HG03457 (cell line): ENCODE data around the gene UNC93A.
"Not testable (repeated sequence)": the region's sequence is repeated elsewhere in the genome, so short reads cannot be mapped to it uniquely, and the experiment has no call there.

Experiments
- ATAC-seq: cut with Tn5 transposase; IDR thresholded peaks from one replicate; pipeline ENCODE4 v1.9.1; 2021; ENCODE audit warnings: moderate number of reproducible peaks; ENCODE audit not compliant: unreplicated experiment

The UNC93A gene

GRCh38 chr6:167309355-167310192 lies 18.5 kb downstream of the UNC93A start:
- not testable (repeated sequence) for ATAC-seq

DNA sequence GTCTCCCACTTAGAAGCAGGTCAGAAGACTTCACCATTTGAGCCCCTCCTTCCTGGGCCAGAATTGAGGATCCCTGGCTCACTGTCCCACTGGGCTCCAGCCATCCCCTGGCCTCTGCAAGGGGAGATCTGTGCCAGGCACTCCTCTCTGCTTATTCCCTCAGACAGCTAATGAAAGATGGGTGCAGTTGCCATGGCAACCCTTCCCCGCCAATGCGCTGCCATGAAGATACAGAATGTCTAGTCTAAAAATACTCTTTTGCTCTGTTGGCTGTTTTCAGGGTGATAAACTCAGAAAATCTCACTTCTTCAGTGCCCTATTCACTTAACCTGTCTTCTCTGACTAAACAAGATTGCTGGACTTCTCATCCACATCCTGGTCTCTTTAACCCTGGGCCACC lies 20.2 kb downstream of the UNC93A start:
- no peak for ATAC-seq

DNA sequence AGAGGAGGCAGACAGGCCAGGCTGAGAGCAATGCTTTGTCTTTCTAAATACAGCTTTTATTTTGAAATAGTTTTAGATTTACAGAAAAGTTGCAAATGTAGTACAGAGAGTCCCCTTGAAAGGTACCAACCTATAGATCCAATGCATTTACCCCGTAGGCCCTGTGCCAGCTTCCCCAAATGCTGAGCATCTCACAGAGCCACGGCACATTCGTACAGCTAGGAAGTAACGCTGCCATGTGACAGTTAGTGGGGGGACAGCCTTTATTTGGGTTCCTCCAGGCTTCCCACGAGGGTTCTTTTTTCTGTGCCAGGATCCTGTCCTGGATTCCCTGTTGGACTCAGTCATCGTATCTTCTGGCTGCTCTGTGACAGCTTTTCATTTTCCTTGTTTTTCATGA lies 20.6 kb downstream of the UNC93A start:
- ATAC-seq, result not testable (repeated sequence)

DNA sequence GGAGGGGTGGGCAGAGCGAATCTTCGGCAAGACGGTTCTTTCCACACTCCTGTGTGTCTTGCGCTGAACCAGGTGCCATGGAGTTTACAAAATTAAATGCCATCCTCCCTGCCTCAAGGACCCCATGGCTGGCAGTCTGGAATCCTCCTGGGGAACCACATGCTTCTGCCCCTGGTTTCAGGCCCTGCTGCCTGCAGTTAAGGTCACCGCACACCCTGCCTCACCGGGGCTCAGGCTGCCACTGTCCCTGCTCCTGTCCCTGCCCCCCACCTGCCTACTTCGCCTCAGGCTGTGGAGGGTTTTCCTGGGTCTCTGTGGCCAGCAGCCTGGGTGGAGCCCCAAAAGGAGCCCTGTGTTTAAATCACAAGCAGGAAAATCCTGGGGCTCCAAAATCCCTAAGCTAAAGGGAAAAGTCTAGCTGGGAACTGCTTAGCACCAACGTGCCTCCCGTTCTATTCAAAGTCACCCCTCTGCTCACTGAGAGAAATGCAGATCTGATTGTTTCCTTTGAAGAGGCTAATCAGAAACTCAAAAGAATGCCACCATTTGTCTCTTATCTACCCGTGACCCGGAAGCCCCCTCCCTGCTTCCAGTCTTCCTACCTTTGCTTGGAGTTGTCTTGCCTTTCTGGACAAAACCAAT lies 23.2 kb downstream of the UNC93A start:
- ATAC-seq, result no peak

DNA sequence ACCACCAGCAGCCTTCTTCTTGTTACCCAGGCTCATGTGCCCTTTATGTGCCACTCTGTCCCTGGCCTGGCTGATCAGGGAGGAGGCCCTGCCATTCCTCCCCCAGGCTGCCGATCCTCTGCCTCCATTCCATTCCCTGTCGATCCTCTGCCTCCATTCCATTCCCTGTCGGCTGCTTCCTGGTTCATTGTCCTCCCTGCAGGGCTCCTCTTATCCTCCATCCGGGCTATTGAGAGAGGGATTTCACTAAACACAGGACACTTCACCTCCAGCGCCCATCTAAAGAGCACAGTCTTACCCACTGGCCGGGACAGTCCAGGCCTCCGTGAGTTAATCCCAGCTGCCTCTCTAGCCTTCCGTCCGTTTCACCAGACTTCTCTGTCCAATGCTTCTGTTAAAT lies 26.1 kb downstream of the UNC93A start:
- no peak for ATAC-seq

GRCh38 chr6:167318354-167318753 lies 27.2 kb downstream of the UNC93A start:
- ATAC-seq, result not testable (repeated sequence)

GRCh38 chr6:167318856-167319255 lies 27.7 kb downstream of the UNC93A start:
- ATAC-seq, result not testable (repeated sequence)

- ATAC-seq, result not testable (repeated sequence)
Measured at GRCh38 chr6:167319856-167320753, 29.0 kb downstream of the UNC93A start.

DNA sequence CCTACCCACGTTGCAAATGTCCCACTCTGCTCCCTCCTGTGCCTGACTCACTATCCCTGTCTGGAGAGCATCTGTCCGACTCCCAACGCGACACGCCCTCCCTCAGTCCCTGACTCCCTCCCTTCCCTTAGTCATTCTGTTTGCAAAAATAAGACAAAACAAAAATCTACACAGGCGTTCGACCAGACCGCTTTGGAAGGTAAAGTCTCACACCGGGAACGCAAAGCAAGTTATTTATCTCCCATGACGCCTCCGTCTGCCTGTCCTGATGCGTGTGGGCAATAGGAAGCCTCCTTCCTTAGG lies 29.6 kb downstream of the UNC93A start:
- ATAC-seq, result not testable (repeated sequence)

DNA sequence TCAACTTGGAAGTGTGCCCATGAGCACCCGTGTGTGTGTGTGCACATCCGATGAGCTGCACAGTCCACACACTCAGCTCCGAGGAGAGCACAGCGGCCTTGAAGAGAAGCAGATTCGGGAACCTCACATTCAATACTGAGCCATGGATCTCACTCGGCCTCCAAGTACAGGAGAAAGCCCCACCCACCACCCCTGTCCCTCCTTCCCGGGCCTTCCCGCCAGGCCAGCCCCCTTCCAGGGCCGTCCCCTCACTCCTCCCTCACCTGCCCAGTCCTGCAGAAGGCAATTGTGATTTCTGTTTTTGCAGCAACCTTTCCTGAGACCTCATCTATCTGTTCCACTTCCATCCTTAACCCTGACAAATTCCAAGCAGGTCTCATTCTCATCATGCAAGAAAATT lies 30.1 kb downstream of the UNC93A start:
- not testable (repeated sequence) for ATAC-seq

DNA sequence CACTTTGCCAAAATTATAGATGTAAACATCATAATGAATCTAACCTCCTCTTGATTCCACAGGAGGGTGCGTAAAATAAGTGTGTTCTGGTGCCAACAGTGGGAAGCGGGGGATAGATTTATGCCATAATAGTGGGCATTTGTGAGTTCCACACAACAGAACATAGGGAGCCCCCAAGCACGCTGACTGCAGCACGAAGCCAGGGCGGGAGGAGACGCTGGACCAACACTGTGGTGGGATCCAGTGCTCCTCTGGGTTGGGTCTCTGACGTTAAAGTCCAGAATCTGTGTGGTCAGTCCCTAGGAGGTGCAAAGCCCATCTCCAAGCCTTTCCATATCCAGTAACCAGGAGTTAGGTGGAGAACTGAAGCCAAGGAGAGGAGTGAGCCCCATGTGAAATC lies 32.0 kb downstream of the UNC93A start:
- ATAC-seq, result no peak

DNA sequence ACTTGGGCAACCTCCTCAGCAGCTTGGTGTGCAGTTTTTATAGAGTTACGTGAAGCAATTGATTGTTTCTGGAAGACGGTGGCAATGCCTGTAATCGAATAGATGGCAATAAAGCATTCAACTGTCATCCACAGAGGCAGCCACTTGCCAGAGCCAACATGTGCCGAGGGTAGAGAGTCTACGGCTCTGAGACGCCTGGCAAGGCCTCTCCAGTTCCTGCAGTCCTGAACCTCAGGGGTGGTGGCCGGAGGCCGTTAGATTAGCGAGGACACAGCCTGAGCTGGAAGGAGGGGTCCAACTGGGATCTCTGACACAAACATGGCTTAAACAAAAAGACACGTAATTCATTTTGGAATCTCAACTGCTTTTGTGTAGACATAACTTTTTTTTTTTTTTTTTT lies 33.0 kb downstream of the UNC93A start:
- no peak for ATAC-seq

DNA sequence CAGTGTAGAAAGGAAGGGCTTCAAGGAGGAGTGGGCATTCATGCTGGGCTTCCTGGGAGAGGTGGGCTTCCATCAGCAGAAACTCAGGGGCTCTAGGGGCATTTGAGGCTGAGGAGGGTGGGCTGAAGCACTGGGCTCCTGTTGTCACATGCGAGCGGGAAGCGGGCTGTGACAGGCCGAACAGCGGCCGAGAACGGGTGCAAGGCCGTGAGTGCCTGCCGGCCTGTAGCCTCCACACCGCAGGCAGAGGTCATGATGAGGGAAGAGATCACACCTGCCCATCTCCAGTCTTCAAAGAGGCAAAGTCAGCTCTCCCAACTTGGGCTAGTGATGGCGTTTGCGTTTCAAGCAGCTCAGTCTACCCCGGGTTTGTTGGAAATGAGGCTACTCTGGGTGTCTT lies 34.7 kb downstream of the UNC93A start:
- no peak for ATAC-seq

GRCh38 chr6:167327391-167327790 lies 36.3 kb downstream of the UNC93A start:
- ATAC-seq, result no peak

DNA sequence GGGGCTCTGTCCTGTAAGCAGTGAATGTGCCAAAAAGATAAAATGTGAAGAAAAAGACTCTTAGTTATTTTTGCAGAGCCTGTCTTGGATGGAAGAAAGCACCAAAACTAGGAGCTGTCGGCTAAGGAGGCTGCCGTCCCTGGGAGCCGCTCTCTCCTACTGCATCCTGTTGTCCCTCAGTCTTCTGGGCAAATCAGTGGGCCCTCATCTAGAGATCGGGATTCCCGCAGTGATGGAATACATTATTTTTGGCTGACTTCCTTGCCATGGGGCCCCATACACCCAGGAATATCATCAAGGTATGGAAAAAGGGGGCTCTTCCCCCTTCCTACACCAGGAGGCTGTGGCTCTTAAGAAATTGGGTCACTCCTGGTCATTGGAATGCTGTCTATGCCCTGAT lies 37.0 kb downstream of the UNC93A start:
- ATAC-seq, result no peak

DNA sequence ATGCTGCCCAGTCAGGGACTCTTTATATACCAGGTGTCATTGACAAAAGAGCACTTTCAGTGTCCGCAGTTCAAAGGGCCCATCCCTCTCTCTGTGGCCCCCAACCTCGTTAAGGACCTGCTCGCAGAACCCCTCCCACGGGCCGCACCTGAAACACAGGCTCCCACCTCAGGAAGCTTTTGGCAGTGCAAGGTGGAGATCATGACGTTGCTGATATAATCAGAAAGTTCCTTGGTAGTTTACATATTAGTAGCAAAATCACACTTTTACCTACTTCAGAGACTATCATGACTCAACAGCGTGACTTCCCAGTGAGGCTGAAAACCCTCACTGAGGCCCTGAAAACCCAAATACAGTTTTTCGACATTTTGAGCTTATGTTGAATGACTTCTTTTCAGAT lies 37.9 kb downstream of the UNC93A start:
- no peak for ATAC-seq

DNA sequence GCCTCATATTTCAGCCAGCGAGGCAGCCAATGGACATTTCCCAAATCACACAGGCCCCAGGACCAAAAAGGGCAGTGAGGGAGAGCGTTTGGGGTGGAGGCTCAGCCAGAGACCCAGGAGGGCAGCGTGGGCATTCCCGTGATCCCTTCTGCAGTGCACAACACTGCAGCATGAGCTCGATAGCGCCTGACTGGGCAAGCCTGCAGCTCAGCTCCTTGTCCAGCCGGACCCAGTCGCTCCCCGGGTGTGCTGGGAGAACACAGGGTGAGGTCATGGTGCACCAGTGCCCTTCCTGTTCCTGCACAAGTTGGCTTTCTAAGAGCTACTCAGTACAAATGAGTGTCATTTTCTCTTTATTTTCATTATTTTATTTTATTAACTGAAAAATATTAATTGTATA lies 39.6 kb downstream of the UNC93A start:
- ATAC-seq, result no peak

GRCh38 chr6:167331565-167331964 lies 40.5 kb downstream of the UNC93A start:
- ATAC-seq, result no peak

- no peak for ATAC-seq
Measured at GRCh38 chr6:167336844-167337630, 45.9 kb downstream of the UNC93A start.

GRCh38 chr6:167337675-167338449 lies 46.7 kb downstream of the UNC93A start:
- ATAC-seq, result no peak
